Cardiac muscle cell (in vitro differentiated cells and primary cell): ENCODE data around the gene TAL1. TPM values are rescaled to one million over a fixed set of nuclear protein-coding genes. Genes with fewer than 3 reads are reported as not detected.
"Not testable (repeated sequence)": the region's sequence is repeated elsewhere in the genome, so short reads cannot be mapped to it uniquely, and the experiment has no call there.

Experiments used
- DNase-seq, 2 donors: peaks; one replicate each; pipeline versions ENCODE4 v3.0.0 to v3.0.0-alpha.2; 2010 to 2017; ENCODE audit warnings: low read depth in 1 of 2, low spot score in 1 of 2
- H3K27ac ChIP-seq: fragments of 200-600 bp; sonication (generic); 2 replicates; pipeline ENCODE4 v1.5.1; 2016
- H3K27me3 ChIP-seq: fragments of 200-600 bp; sonication (generic); 2 replicates; pipeline ENCODE4 v1.6.0; 2016; ENCODE audit warnings: control low read depth
- H3K36me3 ChIP-seq: fragments of 200-600 bp; sonication (generic); 2 replicates; pipeline ENCODE4 v1.5.1; 2016; ENCODE audit warnings: control low read depth
- H3K4me1 ChIP-seq: fragments of 200-600 bp; sonication (generic); 2 replicates; pipeline ENCODE4 v1.8.1; 2017; ENCODE audit warnings: low read depth, mild to moderate bottlenecking, mixed run types
- H3K4me3 ChIP-seq: fragments of 200-600 bp; sonication (generic); 2 replicates; pipeline ENCODE4 v1.5.1; 2016; ENCODE audit warnings: mild to moderate bottlenecking
- H3K9me3 ChIP-seq: fragments of 200-600 bp; sonication (generic); 2 replicates; pipeline ENCODE4 v1.5.1; 2017; ENCODE audit warnings: low read depth, mild to moderate bottlenecking, control low read depth
- CTCF ChIP-seq: IDR thresholded peaks from 2 replicates; pipeline ENCODE4 v1.5.1; 2012; ENCODE audit warnings: low read depth, mild to moderate bottlenecking, low read length
- polyA plus RNA-seq: library from polyadenylated mRNA; unstranded; fragments of >200 nt; fragmentation: Nextera tagmentation; extraction: Ambion mirVana; gene quantifications from 2 replicates; pipeline ENCODE4 v1.2.1, GENCODE V29; 2016
- total RNA-seq: library from RNA; depleted of rRNA; stranded (reverse); fragments of >200 nt; gene quantifications from 2 replicates; pipeline ENCODE4 v1.2.3, GENCODE V29; 2016

The TAL1 gene
- total and polyA plus RNA-seq, 2 experiments from 2014 or later = 0.30 to 0.32 TPM

- no peak overlapping the region for H3K27ac ChIP-seq
- TF ChIP-seq CTCF = no peak
- no peak for DNase-seq
- no peaks in the 10 kb centered on the region for H3K4me1 ChIP-seq
- H3K9me3 ChIP-seq = no peaks in the 10 kb centered on the region
- H3K4me3 ChIP-seq = no peak overlapping the region
- no peaks in the 10 kb centered on the region for H3K36me3 ChIP-seq
- peaks cover 19% of the 10 kb centered on the region for H3K27me3 ChIP-seq
These were observed 35.4 kb downstream of the TAL1 start for GRCh38 chr1:47196622-47197021.

GRCh38 chr1:47195981-47196380, 36.0 kb downstream of the TAL1 start:
- H3K27ac ChIP-seq, H3K4me3 ChIP-seq, H3K36me3 ChIP-seq, DNase-seq, H3K9me3 ChIP-seq, H3K4me1 ChIP-seq: not testable (repeated sequence)
- peaks cover 19% of the 10 kb centered on the region for H3K27me3 ChIP-seq

GRCh38 chr1:47194311-47194710, 37.7 kb downstream of the TAL1 start:
- Histone ChIP-seq H3K4me3 (no peak overlapping the region), H3K36me3 (no peaks in the 10 kb centered on the region), H3K27ac (no peak overlapping the region), H3K4me1 (no peaks in the 10 kb centered on the region), H3K9me3 (no peaks in the 10 kb centered on the region), H3K27me3 (peaks cover 19% of the 10 kb centered on the region)
- DNase-seq = no peak
- TF ChIP-seq CTCF = no peak

- DNase-seq, H3K36me3 ChIP-seq: not testable (repeated sequence)
- H3K27me3 ChIP-seq = peaks cover 14% of the 10 kb centered on the region
These were observed 38.5 kb downstream of the TAL1 start for GRCh38 chr1:47193496-47193895.

GRCh38 chr1:47192458-47193384, 39.3 kb downstream of the TAL1 start:
- no peaks in the 10 kb centered on the region for H3K9me3 ChIP-seq
- H3K4me3 ChIP-seq = no peak overlapping the region
- TF ChIP-seq CTCF = peak; percentile 98
- H3K36me3 ChIP-seq = no peaks in the 10 kb centered on the region
- H3K27me3 ChIP-seq = peaks cover 6% of the 10 kb centered on the region
- no peaks in the 10 kb centered on the region for H3K4me1 ChIP-seq
- H3K27ac ChIP-seq = no peak overlapping the region
- peak; percentile 78 to 81 for DNase-seq

More at GRCh38 chr1:47193496-47193895, 38.5 kb downstream of the TAL1 start:
- not testable (repeated sequence) for H3K9me3 ChIP-seq, H3K4me1 ChIP-seq, H3K27ac ChIP-seq, H3K4me3 ChIP-seq

GRCh38 chr1:47191940-47192457, 40.0 kb downstream of the TAL1 start:
- TF ChIP-seq CTCF = no peak
- Histone ChIP-seq H3K36me3 (no peaks in the 10 kb centered on the region), H3K4me1 (no peaks in the 10 kb centered on the region), H3K27me3 (peaks cover 3% of the 10 kb centered on the region), H3K27ac (no peak overlapping the region), H3K9me3 (no peaks in the 10 kb centered on the region), H3K4me3 (no peak overlapping the region)
- no peak for DNase-seq
